GM12892 (cell line): ENCODE data around the gene DENND2C.

Experiments used
- POLR2A ChIP-seq: IDR thresholded peaks from 2 replicates; pipeline ENCODE4 v1.6.1; 2011; ENCODE audit warnings: low read depth, low read length, control low read depth
- POLR2AphosphoS5 ChIP-seq: IDR thresholded peaks from 2 replicates; pipeline ENCODE4 v1.6.1; 2011; ENCODE audit warnings: low read depth, low read length, control low read depth

GRCh38 chr1:114632427-114632826, 37.4 kb downstream of the DENND2C start:
- TF ChIP-seq POLR2AphosphoS5 (no peak), POLR2A (no peak)
